GM12872 (cell line): ENCODE measurements around the gene ACAP2.

Experiments
- TF ChIP-seq, protein P1 (sequence below): IDR thresholded peaks from 3 replicates; pipeline ENCODE4 v1.5.1; 2011; ENCODE audit warnings: low read depth, mild to moderate bottlenecking, low read length, moderate library complexity; ENCODE audit not compliant: insufficient read depth

ACAP2 gene

DNA sequence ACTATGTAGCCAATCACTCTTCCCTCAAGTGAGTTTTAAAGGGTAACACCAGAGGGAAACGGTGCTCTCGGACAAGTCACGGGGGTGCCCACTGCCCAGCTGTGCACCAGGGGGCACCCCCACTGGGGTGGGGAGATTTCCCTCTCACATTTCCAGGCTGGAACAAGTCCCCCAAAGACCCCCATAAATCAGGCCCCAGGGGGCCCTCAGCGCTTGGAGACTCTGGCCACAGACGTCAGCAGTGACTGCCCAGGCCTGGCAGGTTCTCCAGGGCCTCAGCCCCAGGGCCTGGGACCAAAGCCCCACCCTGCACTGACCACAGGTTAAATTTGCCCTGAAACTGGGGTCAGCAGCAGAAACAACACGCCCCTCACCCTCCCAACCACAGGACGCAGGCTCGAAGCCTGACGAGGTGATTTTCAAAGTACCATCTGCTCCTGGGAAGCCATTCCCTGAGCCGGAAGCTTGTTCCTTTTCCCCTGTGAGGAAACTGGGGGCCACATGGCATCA, 188.8 kb downstream of the ACAP2 start:
- TF ChIP-seq, protein P1, sequence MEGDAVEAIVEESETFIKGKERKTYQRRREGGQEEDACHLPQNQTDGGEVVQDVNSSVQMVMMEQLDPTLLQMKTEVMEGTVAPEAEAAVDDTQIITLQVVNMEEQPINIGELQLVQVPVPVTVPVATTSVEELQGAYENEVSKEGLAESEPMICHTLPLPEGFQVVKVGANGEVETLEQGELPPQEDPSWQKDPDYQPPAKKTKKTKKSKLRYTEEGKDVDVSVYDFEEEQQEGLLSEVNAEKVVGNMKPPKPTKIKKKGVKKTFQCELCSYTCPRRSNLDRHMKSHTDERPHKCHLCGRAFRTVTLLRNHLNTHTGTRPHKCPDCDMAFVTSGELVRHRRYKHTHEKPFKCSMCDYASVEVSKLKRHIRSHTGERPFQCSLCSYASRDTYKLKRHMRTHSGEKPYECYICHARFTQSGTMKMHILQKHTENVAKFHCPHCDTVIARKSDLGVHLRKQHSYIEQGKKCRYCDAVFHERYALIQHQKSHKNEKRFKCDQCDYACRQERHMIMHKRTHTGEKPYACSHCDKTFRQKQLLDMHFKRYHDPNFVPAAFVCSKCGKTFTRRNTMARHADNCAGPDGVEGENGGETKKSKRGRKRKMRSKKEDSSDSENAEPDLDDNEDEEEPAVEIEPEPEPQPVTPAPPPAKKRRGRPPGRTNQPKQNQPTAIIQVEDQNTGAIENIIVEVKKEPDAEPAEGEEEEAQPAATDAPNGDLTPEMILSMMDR: no peak

DNA sequence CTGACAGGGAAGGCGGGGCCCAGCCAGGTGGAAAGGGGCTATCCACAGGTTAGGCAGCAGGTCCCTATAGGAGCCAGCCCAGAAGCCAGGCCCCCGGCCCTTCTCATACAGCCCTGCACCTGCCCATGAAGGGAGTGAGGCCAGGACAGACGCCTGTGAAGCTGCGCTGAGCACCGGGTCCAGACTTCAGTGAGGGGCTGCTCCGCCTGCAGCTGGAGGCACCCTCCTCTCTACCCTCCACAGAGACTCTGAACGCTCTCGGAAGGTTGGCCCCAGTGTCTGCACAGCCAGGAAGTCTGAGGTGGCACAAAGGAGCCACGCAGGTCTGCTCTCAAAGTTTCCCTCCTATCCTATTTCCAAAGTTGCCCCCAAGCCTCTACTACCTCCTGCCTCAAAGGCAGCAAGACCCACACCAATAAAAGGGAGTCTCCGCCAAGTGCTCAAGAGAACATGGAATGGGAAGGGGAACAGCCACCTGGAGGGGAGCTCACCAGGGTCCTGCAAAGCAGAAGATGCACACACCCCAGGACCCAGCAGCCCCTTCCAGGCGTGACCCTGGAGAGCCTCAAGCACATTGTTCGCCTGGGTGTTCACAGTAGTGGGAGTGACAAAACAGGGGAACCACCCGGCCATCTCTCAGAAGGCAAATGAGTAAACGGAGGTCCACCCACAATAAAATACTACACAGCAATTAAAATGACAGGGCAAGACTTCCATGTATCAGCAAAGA, 191.3 kb downstream of the ACAP2 start:
- TF ChIP-seq, protein P1: no peak

DNA sequence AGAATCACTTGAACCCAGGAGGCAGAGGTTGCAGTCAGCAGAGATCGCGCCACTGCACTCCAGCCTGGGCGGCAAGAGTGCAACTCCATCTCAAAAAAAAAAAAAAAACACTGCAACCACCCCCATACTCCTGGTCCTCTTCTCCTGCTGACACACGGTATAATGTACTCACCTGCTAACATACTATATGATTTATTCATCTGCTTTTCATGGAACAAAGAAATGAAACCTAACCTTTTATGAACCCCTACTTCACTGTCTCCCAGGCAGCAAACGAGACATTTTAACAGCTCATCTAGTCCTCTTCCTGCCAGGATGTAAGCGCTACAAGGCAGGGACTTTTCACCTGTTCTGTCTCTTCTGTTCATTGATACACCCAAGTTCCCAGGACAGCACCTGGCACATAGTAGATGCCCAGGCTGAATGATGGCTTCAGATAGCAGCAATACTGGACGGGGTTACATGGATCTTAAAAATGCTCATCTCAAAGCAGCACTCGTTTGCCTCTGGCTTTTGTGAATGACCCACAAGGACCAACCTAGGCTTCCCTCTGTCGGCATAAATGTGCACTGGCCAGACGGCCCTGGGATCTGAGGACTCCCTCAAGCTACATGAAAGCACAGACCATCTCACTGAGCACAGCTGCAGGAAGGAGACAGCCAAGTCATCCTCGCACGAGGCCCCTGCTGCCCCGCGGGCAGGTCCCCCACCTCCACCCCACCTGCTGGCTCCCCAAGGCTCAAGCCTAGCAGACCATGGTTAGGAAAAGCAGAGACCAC, 192.2 kb downstream of the ACAP2 start:
- TF ChIP-seq, protein P1: no peak

DNA sequence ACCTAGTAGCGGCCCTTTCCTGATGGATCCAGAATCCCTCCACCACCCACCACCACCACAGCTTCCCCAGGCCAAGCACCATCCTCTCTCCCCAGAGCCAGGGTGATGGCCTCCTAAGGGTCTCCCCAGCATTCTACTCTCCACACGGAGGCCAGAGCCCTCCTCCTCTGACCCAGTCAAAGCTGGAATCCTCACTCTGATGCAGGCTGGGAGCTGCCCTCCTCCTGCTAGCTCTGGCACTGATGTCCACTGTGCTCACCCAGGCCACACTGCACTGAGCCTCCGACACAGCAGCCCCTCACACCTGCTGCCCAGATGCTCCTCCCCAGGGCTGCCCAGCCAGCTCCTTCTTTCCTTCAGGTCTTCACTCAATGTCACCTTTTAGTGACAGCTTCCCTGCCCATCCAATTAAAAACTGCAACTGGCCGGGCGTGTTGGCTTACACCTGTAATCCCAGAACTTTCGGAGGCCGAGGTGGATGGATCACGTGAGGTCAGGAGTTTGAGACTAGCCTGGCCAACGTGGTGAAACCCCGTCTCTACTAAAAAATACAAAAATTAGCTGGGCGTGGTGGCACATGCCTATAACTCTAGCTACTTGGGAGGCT, 192.9 kb downstream of the ACAP2 start:
- TF ChIP-seq, protein P1: no peak

DNA sequence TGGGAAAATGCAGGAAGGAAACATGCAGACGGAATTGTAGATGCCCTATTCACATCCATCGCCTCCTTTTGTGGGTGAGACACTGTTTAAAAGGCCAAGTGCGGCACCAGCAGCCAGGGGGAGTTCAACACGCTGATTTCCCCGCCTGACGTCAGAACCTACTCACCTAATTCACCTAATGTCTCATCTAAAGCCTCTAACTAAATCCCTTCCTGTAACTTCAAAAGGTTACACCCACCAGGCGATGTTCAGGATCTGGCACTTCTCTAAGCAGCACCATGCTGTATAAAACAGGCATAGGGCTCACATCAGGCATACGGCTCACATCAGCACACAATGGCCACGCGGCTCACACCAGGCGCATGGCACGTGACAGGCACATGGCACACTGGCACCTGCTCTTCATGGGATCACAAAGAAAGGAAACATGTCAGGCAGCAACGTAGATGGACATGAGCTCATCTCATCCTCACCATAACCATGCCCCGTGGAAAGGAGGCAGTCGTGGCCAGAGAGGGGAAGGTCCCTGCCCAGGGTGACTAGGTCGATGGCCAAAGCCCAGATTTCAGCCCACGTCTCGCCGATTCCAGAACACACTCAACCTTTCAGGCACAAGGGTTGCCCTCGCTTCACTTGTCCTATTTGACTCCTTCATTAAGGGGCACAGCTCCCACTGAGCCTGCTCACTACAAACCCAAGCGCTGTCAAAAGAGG, 193.6 kb downstream of the ACAP2 start:
- TF ChIP-seq, protein P1: no peak

DNA sequence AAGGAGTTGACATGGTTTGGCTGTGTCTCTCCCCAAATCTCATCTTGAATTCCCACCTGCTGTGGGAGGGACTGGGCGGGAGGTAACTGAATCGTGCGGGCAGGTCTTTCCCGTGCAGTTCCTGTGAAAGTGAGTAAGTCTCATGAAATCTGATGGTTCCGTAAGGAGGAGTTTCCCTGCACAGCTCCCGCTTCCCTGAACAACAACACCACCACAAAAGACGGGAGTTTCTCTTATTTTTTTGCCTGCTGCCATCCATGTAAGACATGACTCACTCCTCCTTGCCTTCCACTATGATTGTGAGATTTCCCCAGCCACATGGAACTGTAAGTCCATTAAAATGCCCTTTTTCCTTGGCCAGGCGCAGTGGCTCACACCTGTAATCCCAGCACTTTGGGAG, 194.5 kb downstream of the ACAP2 start:
- TF ChIP-seq, protein P1: no peak

DNA sequence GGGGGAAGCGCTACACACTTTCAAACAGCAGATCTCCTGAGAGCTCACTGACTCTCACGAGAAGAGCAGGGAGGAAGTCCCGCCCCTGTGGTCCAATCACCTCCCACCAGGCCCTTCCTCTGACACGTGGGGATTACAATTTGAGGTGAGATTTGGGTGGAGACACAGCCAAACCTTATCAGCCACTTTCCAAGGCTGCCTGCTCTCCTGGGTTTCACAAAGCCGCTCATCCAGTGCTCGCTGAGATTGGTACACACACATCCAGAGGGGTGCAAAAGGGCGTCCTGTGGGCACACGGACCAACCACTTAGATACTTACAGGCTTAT, 195.0 kb downstream of the ACAP2 start:
- TF ChIP-seq, protein P1: no peak
